GM19023 (cell line): ENCODE data around the gene TSACC.
A peak's percentile ranks its signal among the peaks of the same experiment; 100 is the strongest.
"Not testable (repeated sequence)": the region's sequence is repeated elsewhere in the genome, so short reads cannot be mapped to it uniquely, and the experiment has no call there.

Source experiments
- ATAC-seq: cut with Tn5 transposase; IDR thresholded peaks from one replicate; pipeline ENCODE4 v1.9.1; 2021; ENCODE audit warnings: mild to moderate bottlenecking, moderate library complexity; ENCODE audit not compliant: unreplicated experiment

Gene TSACC

GRCh38 chr1:156338180-156338976, at the start of gene TSACC, which contains the start of gene CCT3:
TSACC (plus strand) TSS chr1:156338526; CDS start chr1:156339758, 1,232 bp downstream.
CCT3 (minus strand) TSS chr1:156338292; CDS start chr1:156338184, 108 bp downstream.
- peak; percentile 95 for ATAC-seq

GRCh38 chr1:156289857-156290256, 48.5 kb upstream of the TSACC start:
- ATAC-seq: no peak

- no peak for ATAC-seq
Observed at GRCh38 chr1:156291226-156292061, 46.9 kb upstream of the TSACC start.

GRCh38 chr1:156293098-156293434, 45.3 kb upstream of the TSACC start:
- no peak for ATAC-seq

- no peak for ATAC-seq
Observed at GRCh38 chr1:156293895-156294294, 44.4 kb upstream of the TSACC start.

- no peak for ATAC-seq
Observed at GRCh38 chr1:156295391-156295947, 42.9 kb upstream of the TSACC start, which contains the start of gene GLMP. GLMP (minus strand) TSS chr1:156295679; CDS start chr1:156295645, 34 bp downstream.

- ATAC-seq: no peak
Observed at GRCh38 chr1:156298852-156299357, 39.4 kb upstream of the TSACC start, which contains the start of gene VHLL. VHLL (minus strand) TSS chr1:156299307; CDS start chr1:156299189, 118 bp downstream.

- no peak for ATAC-seq
Observed at GRCh38 chr1:156303241-156303640, 35.1 kb upstream of the TSACC start.

- ATAC-seq: no peak
Observed at GRCh38 chr1:156305215-156305614, 33.1 kb upstream of the TSACC start.

- no peak for ATAC-seq
Observed at GRCh38 chr1:156308078-156308477, 30.2 kb upstream of the TSACC start.

GRCh38 chr1:156310962-156311361, 27.4 kb upstream of the TSACC start:
- ATAC-seq: no peak

- no peak for ATAC-seq
Observed at GRCh38 chr1:156316909-156317308, 21.4 kb upstream of the TSACC start.

GRCh38 chr1:156319664-156320063, 18.7 kb upstream of the TSACC start:
- no peak for ATAC-seq

- no peak for ATAC-seq
Observed at GRCh38 chr1:156320560-156320959, 17.8 kb upstream of the TSACC start.

GRCh38 chr1:156323179-156323578, 15.1 kb upstream of the TSACC start:
- not testable (repeated sequence) for ATAC-seq

GRCh38 chr1:156336242-156336641, 2.1 kb upstream of the TSACC start:
- no peak for ATAC-seq

- no peak for ATAC-seq
Observed at GRCh38 chr1:156337052-156337887, 1.1 kb upstream of the TSACC start.

GRCh38 chr1:156337888-156338179, 492 bp upstream of the TSACC start:
- ATAC-seq: peak; percentile 1

GRCh38 chr1:156342166-156342955, 4.0 kb downstream of the TSACC start:
- ATAC-seq: no peak

GRCh38 chr1:156344409-156344808, 6.1 kb downstream of the TSACC start:
- no peak for ATAC-seq
